ENCODE data around the gene SARS1. TPM values are rescaled to one million over a fixed set of nuclear protein-coding genes. Genes with fewer than 3 reads are reported as not detected.

The SARS1 gene
- polyA plus RNA-seq, 6 donors from 2014 or later, result 72.7 to 139 (median 105) TPM

DNA sequence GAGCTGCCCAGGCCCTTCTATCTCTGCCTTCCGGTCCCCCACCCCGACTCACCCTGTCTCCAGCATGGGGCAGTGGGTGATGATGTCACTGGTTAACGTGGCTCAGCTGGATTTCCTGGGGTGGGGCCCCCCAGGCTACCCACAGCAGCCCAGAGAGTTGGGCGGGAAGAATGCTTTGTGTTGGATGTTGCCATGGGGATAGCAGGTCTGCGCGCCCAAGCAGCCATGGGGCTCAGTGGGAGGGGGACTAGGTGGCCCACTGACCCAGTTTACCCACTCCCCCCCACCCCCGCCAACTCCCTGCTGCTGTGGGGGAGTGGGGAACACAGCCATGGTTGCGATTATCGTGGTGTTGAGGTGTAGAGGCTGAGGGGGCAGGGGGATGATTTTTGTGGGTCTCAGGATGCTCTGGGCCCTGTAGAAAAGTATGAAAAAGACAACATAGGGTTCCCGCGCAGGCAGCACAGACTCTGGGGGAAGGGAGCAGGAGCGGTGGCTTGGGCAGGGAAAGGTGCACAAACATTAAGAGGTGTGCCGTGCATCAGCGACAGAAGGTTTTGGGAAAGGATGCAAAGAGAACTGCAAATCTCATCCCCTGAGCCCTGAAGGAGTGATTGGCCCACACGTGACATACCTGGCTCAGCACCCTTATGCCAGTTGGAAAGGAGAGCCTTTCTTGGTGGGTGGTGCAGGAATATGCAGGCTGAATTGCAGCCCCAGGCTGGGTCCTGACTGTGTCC lies 44.1 kb downstream of the SARS1 start:
- Mint-ChIP-seq H3K27ac (no peak overlapping the region), H3K4me1 (peaks cover 7 to 12% (median 9%) of the 10 kb centered on the region in 3 donors), H3K9me3 (no peaks in the 10 kb centered on the region), H3K27me3 (peaks cover 0 to 22% (median 4%) of the 10 kb centered on the region in 3 donors), H3K36me3 (no peaks in the 10 kb centered on the region), H3K4me3 (no peak overlapping the region)
- DNase-seq (no peak), ATAC-seq (ENCODE audit: low read depth in 2 of 2) (no peak)

DNA sequence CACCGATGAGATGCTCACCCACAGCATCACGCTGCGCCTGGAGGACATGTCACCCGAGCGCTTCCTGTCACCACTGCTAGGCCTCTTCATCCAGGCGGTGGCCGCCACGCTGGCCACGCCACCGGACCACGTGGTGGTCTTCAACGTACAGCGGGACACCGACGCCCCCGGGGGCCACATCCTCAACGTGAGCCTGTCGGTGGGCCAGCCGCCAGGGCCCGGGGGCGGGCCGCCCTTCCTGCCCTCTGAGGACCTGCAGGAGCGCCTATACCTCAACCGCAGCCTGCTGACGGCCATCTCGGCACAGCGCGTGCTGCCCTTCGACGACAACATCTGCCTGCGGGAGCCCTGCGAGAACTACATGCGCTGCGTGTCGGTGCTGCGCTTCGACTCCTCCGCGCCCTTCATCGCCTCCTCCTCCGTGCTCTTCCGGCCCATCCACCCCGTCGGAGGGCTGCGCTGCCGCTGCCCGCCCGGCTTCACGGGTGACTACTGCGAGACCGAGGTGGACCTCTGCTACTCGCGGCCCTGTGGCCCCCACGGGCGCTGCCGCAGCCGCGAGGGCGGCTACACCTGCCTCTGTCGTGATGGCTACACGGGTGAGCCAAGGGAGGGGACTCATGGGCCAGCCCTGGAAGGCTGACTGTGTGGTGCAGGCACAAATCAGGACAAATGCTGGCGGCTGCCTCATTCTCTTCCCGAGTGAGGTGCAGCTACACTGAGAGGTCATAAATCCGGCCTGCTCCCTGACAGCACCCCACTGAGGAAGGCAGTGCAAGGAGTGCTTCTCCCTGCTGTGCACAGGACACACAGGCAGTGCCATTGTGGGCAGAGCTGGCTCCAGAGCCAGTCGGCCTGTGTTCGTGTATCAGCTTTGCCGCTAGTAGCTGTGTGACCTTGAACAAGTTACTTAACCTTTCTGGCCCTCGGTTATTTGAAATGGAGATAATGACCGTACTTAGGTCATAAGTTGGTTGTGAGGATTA lies 45.1 kb downstream of the SARS1 start:
- Mint-ChIP-seq H3K36me3 (no peaks in the 10 kb centered on the region), H3K4me1 (peaks cover 5 to 9% (median 8%) of the 10 kb centered on the region in 3 donors), H3K27me3 (peaks cover 0 to 21% (median 13%) of the 10 kb centered on the region in 3 donors), H3K9me3 (no peaks in the 10 kb centered on the region), H3K4me3 (no peak overlapping the region), H3K27ac (no peak overlapping the region)
- DNase-seq, result no peak
- ATAC-seq (ENCODE audit: low read depth in 2 of 2), result no peak

GRCh38 chr1:109259674-109260557 lies 46.2 kb downstream of the SARS1 start:
- no peak for ATAC-seq (ENCODE audit: low read depth in 2 of 2)
- H3K4me3 Mint-ChIP-seq, result no peak overlapping the region
- no peaks in the 10 kb centered on the region for H3K36me3 Mint-ChIP-seq
- no peaks in the 10 kb centered on the region for H3K9me3 Mint-ChIP-seq
- H3K27me3 Mint-ChIP-seq, result peaks cover 0 to 22% (median 14%) of the 10 kb centered on the region in 3 donors
- peaks cover 5 to 10% (median 9%) of the 10 kb centered on the region in 3 donors for H3K4me1 Mint-ChIP-seq
- H3K27ac Mint-ChIP-seq, result peak overlapping the region in 2 of 6 donors; percentile 9 to 15
- DNase-seq, result no peak

DNA sequence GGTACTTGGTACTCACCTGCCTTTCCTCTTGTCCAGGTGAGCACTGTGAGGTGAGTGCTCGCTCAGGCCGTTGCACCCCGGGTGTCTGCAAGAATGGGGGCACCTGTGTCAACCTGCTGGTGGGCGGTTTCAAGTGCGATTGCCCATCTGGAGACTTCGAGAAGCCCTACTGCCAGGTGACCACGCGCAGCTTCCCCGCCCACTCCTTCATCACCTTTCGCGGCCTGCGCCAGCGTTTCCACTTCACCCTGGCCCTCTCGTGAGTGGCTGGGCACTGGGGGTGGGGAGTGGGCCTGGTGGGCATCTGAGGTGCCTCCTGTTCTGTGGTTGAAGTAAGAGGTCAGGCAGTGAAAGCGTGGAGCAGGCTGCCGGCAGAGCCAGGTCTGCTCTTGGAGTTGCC lies 47.3 kb downstream of the SARS1 start:
- DNase-seq (no peak), ATAC-seq (ENCODE audit: low read depth in 2 of 2) (no peak)
- Mint-ChIP-seq H3K27me3 (peaks cover 0 to 11% (median 10%) of the 10 kb centered on the region in 3 donors), H3K4me1 (peaks cover 3 to 10% (median 4%) of the 10 kb centered on the region in 3 donors), H3K4me3 (no peak overlapping the region), H3K27ac (peak overlapping the region in 1 of 6 donors; percentile 11), H3K36me3 (no peaks in the 10 kb centered on the region), H3K9me3 (no peaks in the 10 kb centered on the region)

GRCh38 chr1:109261578-109261977 lies 47.9 kb downstream of the SARS1 start:
- H3K36me3 Mint-ChIP-seq, result no peaks in the 10 kb centered on the region

DNA sequence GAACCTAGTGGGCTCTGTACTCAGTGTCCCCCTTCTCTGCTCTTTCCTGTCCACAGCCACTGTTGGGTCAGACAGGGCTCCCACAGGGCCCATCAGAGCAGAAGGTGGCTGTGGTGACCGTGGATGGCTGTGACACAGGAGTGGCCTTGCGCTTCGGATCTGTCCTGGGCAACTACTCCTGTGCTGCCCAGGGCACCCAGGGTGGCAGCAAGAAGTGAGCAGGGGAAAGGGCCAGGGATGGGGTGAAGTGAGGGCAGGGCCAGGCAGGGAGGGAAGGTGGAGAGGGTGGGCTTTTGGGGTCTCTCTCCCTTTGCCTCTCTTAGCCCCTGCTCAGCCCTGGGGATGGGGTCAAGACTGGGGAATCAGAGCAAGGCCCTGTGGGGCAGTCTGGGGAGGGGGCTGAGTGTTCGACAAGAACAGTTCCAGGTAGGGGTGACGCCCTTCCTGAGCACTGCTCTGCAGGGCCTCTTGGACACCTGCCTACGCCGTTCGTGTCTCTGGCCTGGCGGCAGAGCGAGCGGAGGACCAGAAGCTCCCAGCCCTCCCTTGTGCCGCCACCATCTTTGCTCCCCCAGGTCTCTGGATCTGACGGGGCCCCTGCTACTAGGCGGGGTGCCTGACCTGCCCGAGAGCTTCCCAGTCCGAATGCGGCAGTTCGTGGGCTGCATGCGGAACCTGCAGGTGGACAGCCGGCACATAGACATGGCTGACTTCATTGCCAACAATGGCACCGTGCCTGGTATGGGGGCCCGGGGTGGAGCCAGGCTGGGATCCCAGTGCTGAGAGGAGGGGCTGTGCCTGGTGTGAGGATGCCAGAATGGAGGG lies 48.7 kb downstream of the SARS1 start:
- Mint-ChIP-seq H3K9me3 (no peaks in the 10 kb centered on the region), H3K4me1 (peaks cover 3 to 10% (median 4%) of the 10 kb centered on the region in 3 donors), H3K27ac (no peak overlapping the region), H3K36me3 (no peaks in the 10 kb centered on the region), H3K4me3 (no peak overlapping the region), H3K27me3 (peaks cover 0 to 10% (median 8%) of the 10 kb centered on the region in 3 donors)
- DNase-seq, result no peak
- ATAC-seq (ENCODE audit: low read depth in 2 of 2), result no peak

More at GRCh38 chr1:109261578-109261977, 47.9 kb downstream of the SARS1 start:
- H3K4me1 Mint-ChIP-seq, result peaks cover 3 to 10% (median 4%) of the 10 kb centered on the region in 3 donors
- no peak overlapping the region for H3K27ac Mint-ChIP-seq
- ATAC-seq (ENCODE audit: low read depth in 2 of 2), result no peak
- peaks cover 0 to 10% (median 8%) of the 10 kb centered on the region in 3 donors for H3K27me3 Mint-ChIP-seq
- H3K9me3 Mint-ChIP-seq, result no peaks in the 10 kb centered on the region
- no peak for DNase-seq
- no peak overlapping the region for H3K4me3 Mint-ChIP-seq

GRCh38 chr1:109263234-109263596 lies 49.5 kb downstream of the SARS1 start:
- Mint-ChIP-seq H3K27ac (peak overlapping the region in 1 of 6 donors; percentile 88), H3K9me3 (no peaks in the 10 kb centered on the region), H3K4me1 (peaks cover 3 to 10% (median 4%) of the 10 kb centered on the region in 3 donors), H3K4me3 (peak overlapping the region in 1 of 8 donors; percentile 39), H3K36me3 (no peaks in the 10 kb centered on the region), H3K27me3 (peaks cover 0 to 10% (median 8%) of the 10 kb centered on the region in 3 donors)
- peak; percentile 24 to 29 for ATAC-seq (ENCODE audit: low read depth in 2 of 2)
- DNase-seq, result no peak

DNA sequence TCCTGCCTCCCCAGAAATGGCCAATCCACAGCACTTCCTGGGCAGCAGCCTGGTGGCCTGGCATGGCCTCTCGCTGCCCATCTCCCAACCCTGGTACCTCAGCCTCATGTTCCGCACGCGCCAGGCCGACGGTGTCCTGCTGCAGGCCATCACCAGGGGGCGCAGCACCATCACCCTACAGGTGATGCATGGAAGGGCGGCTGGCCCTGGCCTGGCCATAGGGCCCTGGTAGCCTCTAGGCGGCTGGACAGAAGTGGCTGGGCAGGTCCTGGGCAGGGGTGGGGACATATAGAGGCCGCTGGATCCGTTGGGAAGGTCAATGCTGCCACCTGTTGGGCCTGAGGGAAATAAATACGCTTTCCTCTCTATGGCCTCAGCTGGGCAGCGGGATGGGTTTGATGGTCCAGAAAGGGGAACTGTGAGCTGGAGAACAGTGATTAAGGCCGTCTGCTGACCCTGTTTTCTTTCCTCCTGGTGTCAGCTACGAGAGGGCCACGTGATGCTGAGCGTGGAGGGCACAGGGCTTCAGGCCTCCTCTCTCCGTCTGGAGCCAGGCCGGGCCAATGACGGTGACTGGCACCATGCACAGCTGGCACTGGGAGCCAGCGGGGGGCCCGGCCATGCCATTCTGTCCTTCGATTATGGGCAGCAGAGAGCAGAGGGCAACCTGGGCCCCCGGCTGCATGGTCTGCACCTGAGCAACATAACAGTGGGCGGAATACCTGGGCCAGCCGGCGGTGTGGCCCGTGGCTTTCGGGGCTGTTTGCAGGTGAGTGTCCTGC lies 50.1 kb downstream of the SARS1 start:
- DNase-seq (peak; percentile 64), ATAC-seq (ENCODE audit: low read depth in 2 of 2) (peak; percentile 89 to 94)
- H3K27ac Mint-ChIP-seq, result no peak overlapping the region
- no peaks in the 10 kb centered on the region for H3K36me3 Mint-ChIP-seq
- peak overlapping the region in 2 of 8 donors; percentile 39 to 41 for H3K4me3 Mint-ChIP-seq
- H3K9me3 Mint-ChIP-seq, result no peaks in the 10 kb centered on the region
- peaks cover 0 to 10% (median 8%) of the 10 kb centered on the region in 3 donors for H3K27me3 Mint-ChIP-seq
- H3K4me1 Mint-ChIP-seq, result peaks cover 3 to 10% (median 4%) of the 10 kb centered on the region in 3 donors

GRCh38 chr1:109264379-109264755 lies 50.6 kb downstream of the SARS1 start:
- no peaks in the 10 kb centered on the region for H3K9me3 Mint-ChIP-seq
- peaks cover 3 to 10% (median 4%) of the 10 kb centered on the region in 3 donors for H3K4me1 Mint-ChIP-seq
- H3K27me3 Mint-ChIP-seq, result peaks cover 0 to 10% (median 8%) of the 10 kb centered on the region in 3 donors
- peak overlapping the region in 1 of 6 donors; percentile 69 for H3K27ac Mint-ChIP-seq
- no peak for ATAC-seq (ENCODE audit: low read depth in 2 of 2)
- no peaks in the 10 kb centered on the region for H3K36me3 Mint-ChIP-seq
- DNase-seq, result no peak
- H3K4me3 Mint-ChIP-seq, result no peak overlapping the region

DNA sequence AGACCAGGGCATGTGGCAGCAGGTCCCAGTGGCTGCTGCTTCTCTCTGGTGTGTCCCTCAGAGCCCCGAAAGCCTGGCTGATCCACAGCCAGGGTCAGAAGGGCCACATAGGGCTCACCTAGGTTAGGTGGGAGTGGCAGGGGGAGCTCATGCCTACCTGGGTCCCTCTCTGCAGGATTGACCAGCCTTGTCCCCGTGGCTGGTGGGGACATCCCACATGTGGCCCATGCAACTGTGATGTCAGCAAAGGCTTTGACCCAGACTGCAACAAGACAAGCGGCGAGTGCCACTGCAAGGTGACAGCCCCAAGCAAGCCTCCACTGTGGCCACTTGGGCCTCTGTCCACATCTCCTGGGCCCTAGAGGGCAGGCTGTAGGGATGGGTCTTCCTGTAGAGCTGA lies 51.3 kb downstream of the SARS1 start:
- H3K4me1 Mint-ChIP-seq, result peaks cover 3 to 10% (median 4%) of the 10 kb centered on the region in 3 donors
- H3K27ac Mint-ChIP-seq, result no peak overlapping the region
- peaks cover 0 to 10% (median 8%) of the 10 kb centered on the region in 3 donors for H3K27me3 Mint-ChIP-seq
- ATAC-seq (ENCODE audit: low read depth in 2 of 2) (no peak), DNase-seq (no peak)
- no peak overlapping the region for H3K4me3 Mint-ChIP-seq
- no peaks in the 10 kb centered on the region for H3K9me3 Mint-ChIP-seq
- H3K36me3 Mint-ChIP-seq, result no peaks in the 10 kb centered on the region

DNA sequence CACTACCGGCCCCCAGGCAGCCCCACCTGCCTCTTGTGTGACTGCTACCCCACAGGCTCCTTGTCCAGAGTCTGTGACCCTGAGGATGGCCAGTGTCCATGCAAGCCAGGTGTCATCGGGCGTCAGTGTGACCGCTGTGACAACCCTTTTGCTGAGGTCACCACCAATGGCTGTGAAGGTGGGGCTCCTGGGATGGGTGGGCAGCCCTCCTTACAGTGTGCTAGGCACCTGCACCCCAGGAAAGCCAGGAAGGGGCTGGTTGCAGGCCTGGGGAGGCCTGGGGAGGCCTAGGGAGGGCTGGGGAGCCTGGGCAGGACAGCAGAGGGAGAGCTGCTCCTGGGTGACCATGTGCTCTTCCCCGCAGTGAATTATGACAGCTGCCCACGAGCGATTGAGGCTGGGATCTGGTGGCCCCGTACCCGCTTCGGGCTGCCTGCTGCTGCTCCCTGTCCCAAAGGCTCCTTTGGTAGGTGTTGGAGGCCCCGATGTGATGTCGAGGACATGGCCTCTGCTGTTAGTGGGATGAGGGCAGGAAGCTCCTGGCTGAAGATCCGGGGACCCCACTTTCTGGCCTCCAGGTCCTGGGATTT lies 52.1 kb downstream of the SARS1 start:
- peaks cover 3 to 10% (median 4%) of the 10 kb centered on the region in 3 donors for H3K4me1 Mint-ChIP-seq
- H3K36me3 Mint-ChIP-seq, result no peaks in the 10 kb centered on the region
- no peaks in the 10 kb centered on the region for H3K9me3 Mint-ChIP-seq
- no peak overlapping the region for H3K27ac Mint-ChIP-seq
- ATAC-seq (ENCODE audit: low read depth in 2 of 2) (no peak), DNase-seq (no peak)
- peaks cover 0 to 10% (median 8%) of the 10 kb centered on the region in 3 donors for H3K27me3 Mint-ChIP-seq
- no peak overlapping the region for H3K4me3 Mint-ChIP-seq

Data from naive B cell (primary cell).